Measurements from ENCODE around the gene CAMK2A.
"Not testable (repeated sequence)": the region's sequence is repeated elsewhere in the genome, so short reads cannot be mapped to it uniquely, and the experiment has no call there.

Gene CAMK2A

DNA sequence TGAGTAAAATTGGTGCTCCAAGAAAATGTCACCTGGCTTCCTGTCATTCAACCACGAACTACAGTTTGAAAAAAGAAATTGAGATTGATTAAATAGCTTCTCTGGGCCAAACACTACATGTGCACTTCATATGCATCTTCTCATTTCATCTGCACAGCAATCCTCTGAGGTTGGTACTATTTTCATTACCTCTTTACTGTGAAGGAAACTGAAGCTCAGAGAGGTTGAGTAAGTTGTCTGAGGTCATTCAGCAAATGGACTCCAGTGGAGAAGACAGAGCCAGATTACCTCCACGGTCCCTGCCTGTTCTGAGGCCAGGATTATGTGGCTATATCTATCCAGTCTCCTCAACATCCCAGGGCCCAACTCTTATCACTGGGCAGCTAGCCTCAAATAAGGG, 53.3 kb downstream of the CAMK2A start:
- intact Hi-C loops (cut with DNase I; ENCODE audit: low total_unique reads) = no loop called here

DNA sequence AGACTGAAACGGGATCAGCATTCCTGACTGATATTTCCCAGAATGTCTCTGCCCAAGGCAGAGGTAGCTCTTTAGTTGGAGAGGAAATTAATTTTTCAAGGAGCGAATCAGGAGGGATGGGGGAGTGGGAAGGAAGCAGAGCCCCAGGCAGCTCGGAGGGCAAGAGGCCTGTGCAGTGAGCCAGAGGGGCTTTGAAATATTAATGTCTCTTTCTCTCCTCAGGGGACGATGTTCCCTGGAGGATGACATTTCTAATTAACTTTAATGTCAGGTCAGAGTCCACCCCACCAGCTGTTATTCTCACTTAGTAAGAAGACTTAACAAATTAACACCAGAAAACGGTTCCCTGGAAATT, 54.1 kb downstream of the CAMK2A start:
- no peak for TF ChIP-seq CTCF (IDR thresholded peaks at IDR 0.05)
- no peak for DNase-seq
- Histone ChIP-seq H3K4me1 (no peaks in the 10 kb centered on the region), H3K4me3 (no peak overlapping the region), H3K36me3 (no peaks in the 10 kb centered on the region), H3K27ac (no peak overlapping the region), H3K9me3 (no peaks in the 10 kb centered on the region), H3K27me3 (no peaks in the 10 kb centered on the region)
- intact Hi-C loops (cut with DNase I; ENCODE audit: low total_unique reads) = no loop called here

More for the DNA sequence above, 53.3 kb downstream of the CAMK2A start:
- Histone ChIP-seq H3K4me1 (no peaks in the 10 kb centered on the region), H3K27ac (no peak overlapping the region), H3K4me3 (no peak overlapping the region), H3K36me3 (no peaks in the 10 kb centered on the region), H3K27me3 (no peaks in the 10 kb centered on the region), H3K9me3 (no peaks in the 10 kb centered on the region)
- no peak for DNase-seq
- TF ChIP-seq CTCF (IDR thresholded peaks at IDR 0.05) = no peak

- Histone ChIP-seq H3K4me3 (no peak overlapping the region), H3K9me3 (no peaks in the 10 kb centered on the region), H3K36me3 (no peaks in the 10 kb centered on the region), H3K27ac (no peak overlapping the region), H3K27me3 (no peaks in the 10 kb centered on the region), H3K4me1 (no peaks in the 10 kb centered on the region)
- TF ChIP-seq CTCF (IDR thresholded peaks at IDR 0.05) = no peak
- intact Hi-C loops (cut with DNase I; ENCODE audit: low total_unique reads) = no loop called here
- DNase-seq = no peak
These were observed 54.7 kb downstream of the CAMK2A start for GRCh38 chr5:150234576-150235499.

DNA sequence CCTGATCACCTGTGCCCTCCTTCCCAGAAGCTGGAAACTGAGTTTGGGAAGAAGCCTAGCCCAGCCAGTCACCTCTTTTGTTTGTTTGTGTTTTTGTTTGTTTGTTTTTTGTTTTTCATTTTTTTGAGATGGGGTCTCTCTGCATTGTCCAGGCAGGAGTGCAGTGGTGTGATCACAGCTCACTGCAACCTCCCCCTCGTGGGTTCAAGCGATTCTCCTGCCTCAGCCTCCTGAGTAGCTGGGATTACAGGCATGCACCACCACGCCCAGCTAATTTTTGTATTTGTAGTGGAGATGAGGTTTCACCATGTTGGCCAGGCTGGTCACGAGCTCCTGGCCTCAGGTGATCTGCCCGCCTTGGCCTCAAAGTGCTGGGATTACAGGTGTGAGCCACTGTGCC, 55.9 kb downstream of the CAMK2A start:
- H3K4me1 ChIP-seq; H3K4me3 ChIP-seq; H3K36me3 ChIP-seq; H3K9me3 ChIP-seq; H3K27ac ChIP-seq; intact Hi-C loops (cut with DNase I; ENCODE audit: low total_unique reads); H3K27me3 ChIP-seq; DNase-seq: not testable (repeated sequence)

GRCh38 chr5:150230842-150231241, 58.7 kb downstream of the CAMK2A start:
- intact Hi-C loops (cut with DNase I; ENCODE audit: low total_unique reads) = no loop called here
- no peaks in the 10 kb centered on the region for H3K36me3 ChIP-seq

More at GRCh38 chr5:150230842-150231241, 58.7 kb downstream of the CAMK2A start:
- no peak for TF ChIP-seq CTCF (IDR thresholded peaks at IDR 0.05)
- Histone ChIP-seq H3K27ac (no peak overlapping the region), H3K4me3 (no peak overlapping the region), H3K27me3 (no peaks in the 10 kb centered on the region), H3K4me1 (no peaks in the 10 kb centered on the region), H3K9me3 (no peaks in the 10 kb centered on the region)
- no peak for DNase-seq
